HepG2 (cell line): ENCODE data around the gene PPP1R13L. TPM values are rescaled to one million over a fixed set of nuclear protein-coding genes. Genes with fewer than 3 reads are reported as not detected.

Source experiments
- microRNA-seq: library from miRNA; unstranded; fragments of <30 nt; microRNA quantifications from one replicate; pipeline ENCODE4, GENCODE V29; 2020
- polyA plus RNA-seq, 8 experiments: library from polyadenylated mRNA; depleted of rRNA in 3 of 8; stranded (reverse) in 7 of 8; unstranded in 1 of 8; fragments of >200 nt; fragmentation: Illumina TruSeq in 4 of 8; extraction: Trizol in 4 of 8; gene quantifications; 2 replicates each; pipeline versions ENCODE4 v1.2.1 to v1.2.3, GENCODE V29; 2011 to 2016; ENCODE audit warnings: low read depth in 4 of 8, missing spikeins in 1 of 8, mixed read lengths in 1 of 8; ENCODE audit not compliant: insufficient read depth in 1 of 8
- small RNA-seq, 3 experiments: library from RNA; depleted of rRNA; stranded (forward); fragments of <200 nt; gene quantifications; one replicate each; pipeline ENCODE3, GENCODE V24; 2012; ENCODE audit warnings: low read depth in 2 of 3, low replicate concordance in 1 of 3; ENCODE audit not compliant: insufficient read length in 3 of 3, insufficient read depth in 2 of 3
- total RNA-seq, 5 experiments: library from RNA; depleted of rRNA; stranded (reverse); fragments of >200 nt; fragmentation: Illumina TruSeq; extraction: Trizol; gene quantifications; 2 replicates each; pipeline ENCODE4 v1.2.3, GENCODE V29; 2016; ENCODE audit warnings: low read depth in 1 of 5

Gene PPP1R13L
- total and polyA plus RNA-seq, 2 of the 13 experiments (the other 11 are each of a cell fraction or from before 2014, with no cell fraction given) = 1.3 to 6.6 TPM

Small RNA genes lying within 50 kb of the gene (microRNA-seq; reads per million reads assigned to microRNA genes)
- not detected for gene MIR6088

Small RNA genes lying within 50 kb of the gene (small RNA-seq; reads per million reads assigned to genes)
- 0 reads per million in 3 experiments for gene MIR6088

Other genes with a start within 250 kb of the PPP1R13L start
- gene NKPD1, start 244.1 kb downstream of the PPP1R13L start, total RNA-seq (2016; rRNA removed; fragmentation: Illumina TruSeq; extraction: Trizol) = not detected in 2 replicates
- gene NKPD1, start 244.1 kb downstream of the PPP1R13L start, polyA plus RNA-seq (2011; rRNA removed) = 0.03 and 0.10 TPM in 2 replicates
- 6.2 and 6.5 TPM in 2 replicates for gene TRAPPC6A, start 226.8 kb downstream of the PPP1R13L start, total RNA-seq (2016; rRNA removed; fragmentation: Illumina TruSeq; extraction: Trizol)
- 21.0 and 27.2 TPM in 2 replicates for gene TRAPPC6A, start 226.8 kb downstream of the PPP1R13L start, polyA plus RNA-seq (2011; rRNA removed)
- 3.2 and 4.3 TPM in 2 replicates for gene BLOC1S3, start 226.3 kb downstream of the PPP1R13L start, total RNA-seq (2016; rRNA removed; fragmentation: Illumina TruSeq; extraction: Trizol)
- gene BLOC1S3, start 226.3 kb downstream of the PPP1R13L start, polyA plus RNA-seq (2011; rRNA removed) = 4.8 TPM in 2 replicates
- gene EXOC3L2, start 159.7 kb downstream of the PPP1R13L start, total RNA-seq (2016; rRNA removed; fragmentation: Illumina TruSeq; extraction: Trizol) = not detected in 2 replicates
- gene EXOC3L2, start 159.7 kb downstream of the PPP1R13L start, polyA plus RNA-seq (2011; rRNA removed) = 0.21 TPM in 1 of 2 replicates, not detected in the other
- 7.0 and 7.6 TPM in 2 replicates for gene MARK4, start 153.8 kb downstream of the PPP1R13L start, total RNA-seq (2016; rRNA removed; fragmentation: Illumina TruSeq; extraction: Trizol)
- 11.4 and 12.2 TPM in 2 replicates for gene MARK4, start 153.8 kb downstream of the PPP1R13L start, polyA plus RNA-seq (2011; rRNA removed)
- gene CKM, start 82.2 kb downstream of the PPP1R13L start, total RNA-seq (2016; rRNA removed; fragmentation: Illumina TruSeq; extraction: Trizol) = 0.27 and 0.80 TPM in 2 replicates
- gene CKM, start 82.2 kb downstream of the PPP1R13L start, polyA plus RNA-seq (2011; rRNA removed) = 0.54 and 0.59 TPM in 2 replicates
- not detected in 2 replicates for gene KLC3, start 64.3 kb downstream of the PPP1R13L start, total RNA-seq (2016; rRNA removed; fragmentation: Illumina TruSeq; extraction: Trizol)
- 0.13 and 0.26 TPM in 2 replicates for gene KLC3, start 64.3 kb downstream of the PPP1R13L start, polyA plus RNA-seq (2011; rRNA removed)
- 20.5 and 25.4 TPM in 2 replicates for gene ERCC2, start 34.5 kb downstream of the PPP1R13L start, total RNA-seq (2016; rRNA removed; fragmentation: Illumina TruSeq; extraction: Trizol)
- 49.2 and 63.4 TPM in 2 replicates for gene ERCC2, start 34.5 kb downstream of the PPP1R13L start, polyA plus RNA-seq (2011; rRNA removed)
- gene POLR1G, start 1.6 kb upstream of the PPP1R13L start, total RNA-seq (2016; rRNA removed; fragmentation: Illumina TruSeq; extraction: Trizol) = 20.8 and 23.3 TPM in 2 replicates
- gene POLR1G, start 1.6 kb upstream of the PPP1R13L start, polyA plus RNA-seq (2011; rRNA removed) = 3.5 and 4.3 TPM in 2 replicates
- 39.3 and 40.0 TPM in 2 replicates for gene ERCC1, start 18.8 kb upstream of the PPP1R13L start, total RNA-seq (2016; rRNA removed; fragmentation: Illumina TruSeq; extraction: Trizol)
- gene ERCC1, start 18.8 kb upstream of the PPP1R13L start, polyA plus RNA-seq (2011; rRNA removed) = 66.4 and 76.6 TPM in 2 replicates
- gene FOSB, start 62.9 kb upstream of the PPP1R13L start, total RNA-seq (2016; rRNA removed; fragmentation: Illumina TruSeq; extraction: Trizol) = 0.21 and 6.0 TPM in 2 replicates
- 2.8 TPM in 2 replicates for gene FOSB, start 62.9 kb upstream of the PPP1R13L start, polyA plus RNA-seq (2011; rRNA removed)
- 2.1 and 2.9 TPM in 2 replicates for gene RTN2, start 92.0 kb upstream of the PPP1R13L start, total RNA-seq (2016; rRNA removed; fragmentation: Illumina TruSeq; extraction: Trizol)
- 17.1 and 18.0 TPM in 2 replicates for gene RTN2, start 92.0 kb upstream of the PPP1R13L start, polyA plus RNA-seq (2011; rRNA removed)
- gene PPM1N, start 93.4 kb upstream of the PPP1R13L start, total RNA-seq (2016; rRNA removed; fragmentation: Illumina TruSeq; extraction: Trizol) = 0.31 and 0.67 TPM in 2 replicates
- gene PPM1N, start 93.4 kb upstream of the PPP1R13L start, polyA plus RNA-seq (2011; rRNA removed) = 1.3 and 1.8 TPM in 2 replicates
- 64.6 and 67.1 TPM in 2 replicates for gene VASP, start 102.4 kb upstream of the PPP1R13L start, total RNA-seq (2016; rRNA removed; fragmentation: Illumina TruSeq; extraction: Trizol)
- gene VASP, start 102.4 kb upstream of the PPP1R13L start, polyA plus RNA-seq (2011; rRNA removed) = 41.8 and 49.1 TPM in 2 replicates
- gene OPA3, start 179.7 kb upstream of the PPP1R13L start, total RNA-seq (2016; rRNA removed; fragmentation: Illumina TruSeq; extraction: Trizol) = 7.8 and 8.3 TPM in 2 replicates
- 16.6 and 17.7 TPM in 2 replicates for gene OPA3, start 179.7 kb upstream of the PPP1R13L start, polyA plus RNA-seq (2011; rRNA removed)
- not detected in 2 replicates for gene GPR4, start 197.1 kb upstream of the PPP1R13L start, total RNA-seq (2016; rRNA removed; fragmentation: Illumina TruSeq; extraction: Trizol)
- gene GPR4, start 197.1 kb upstream of the PPP1R13L start, polyA plus RNA-seq (2011; rRNA removed) = 0.15 TPM in 1 of 2 replicates, not detected in the other
- 7.3 and 7.6 TPM in 2 replicates for gene EML2, start 234.3 kb upstream of the PPP1R13L start, total RNA-seq (2016; rRNA removed; fragmentation: Illumina TruSeq; extraction: Trizol)
- gene EML2, start 234.3 kb upstream of the PPP1R13L start, polyA plus RNA-seq (2011; rRNA removed) = 12.9 and 16.6 TPM in 2 replicates